ENCODE measurements around the gene PLAC8L1.
"Not testable (repeated sequence)": the region's sequence is repeated elsewhere in the genome, so short reads cannot be mapped to it uniquely, and the experiment has no call there.

- TF ChIP-seq CTCF, POLR2AphosphoS5 (IDR thresholded peaks at IDR 0.05): not testable (repeated sequence)
Observed at GRCh38 chr5:146117216-146117615, 11.8 kb upstream of the PLAC8L1 start.
